ENCODE results near the gene C16orf74.

GRCh38 chr16:85793662-85794298 is 42.9 kb upstream of the C16orf74 start:
- no peak for TF ChIP-seq EZH2phosphoT487 (IDR thresholded peaks at IDR 0.05; ENCODE audit: borderline replicate concordance, low read length)
- TF ChIP-seq CTCF (IDR thresholded peaks at IDR 0.05; ENCODE audit: low read depth, low read length, poor library complexity, severe bottlenecking) = no peak
